WERI-Rb-1 (cell line): Measurements from ENCODE around the gene G3BP1.

Experiments used
- DNase-seq: peaks from one replicate; pipeline ENCODE4 v3.0.0-alpha.2; 2020
- H3K27ac ChIP-seq: fragments of 250-450 bp; sonication (Bioruptor Pico); 2 replicates; pipeline ENCODE4 v1.5.1; 2020; ENCODE audit warnings: mild to moderate bottlenecking, moderate library complexity
- H3K27me3 ChIP-seq: fragments of 250-450 bp; sonication (Bioruptor Pico); 2 replicates; pipeline ENCODE4 v1.5.1; 2021; ENCODE audit warnings: mild to moderate bottlenecking, low read depth, moderate library complexity; ENCODE audit not compliant: insufficient read depth, severe bottlenecking
- H3K36me3 ChIP-seq: fragments of 250-450 bp; sonication (Bioruptor Pico); 2 replicates; pipeline ENCODE4 v1.5.1; 2020; ENCODE audit warnings: mild to moderate bottlenecking, moderate library complexity
- H3K4me3 ChIP-seq: 2 replicates; pipeline ENCODE4 v1.5.1; 2011; ENCODE audit warnings: low read depth, mild to moderate bottlenecking, control low read depth, low read length
- H3K9me3 ChIP-seq: fragments of 250-450 bp; sonication (Bioruptor Pico); 2 replicates; pipeline ENCODE4 v1.5.1; 2021; ENCODE audit warnings: mild to moderate bottlenecking, moderate library complexity; ENCODE audit not compliant: severe bottlenecking
- TF ChIP-seq, protein P1 (sequence below): IDR thresholded peaks from 2 replicates; pipeline ENCODE4 v1.5.1; 2011; ENCODE audit warnings: low read depth, mild to moderate bottlenecking, control low read depth, inconsistent platforms, low read length

The G3BP1 gene

DNA sequence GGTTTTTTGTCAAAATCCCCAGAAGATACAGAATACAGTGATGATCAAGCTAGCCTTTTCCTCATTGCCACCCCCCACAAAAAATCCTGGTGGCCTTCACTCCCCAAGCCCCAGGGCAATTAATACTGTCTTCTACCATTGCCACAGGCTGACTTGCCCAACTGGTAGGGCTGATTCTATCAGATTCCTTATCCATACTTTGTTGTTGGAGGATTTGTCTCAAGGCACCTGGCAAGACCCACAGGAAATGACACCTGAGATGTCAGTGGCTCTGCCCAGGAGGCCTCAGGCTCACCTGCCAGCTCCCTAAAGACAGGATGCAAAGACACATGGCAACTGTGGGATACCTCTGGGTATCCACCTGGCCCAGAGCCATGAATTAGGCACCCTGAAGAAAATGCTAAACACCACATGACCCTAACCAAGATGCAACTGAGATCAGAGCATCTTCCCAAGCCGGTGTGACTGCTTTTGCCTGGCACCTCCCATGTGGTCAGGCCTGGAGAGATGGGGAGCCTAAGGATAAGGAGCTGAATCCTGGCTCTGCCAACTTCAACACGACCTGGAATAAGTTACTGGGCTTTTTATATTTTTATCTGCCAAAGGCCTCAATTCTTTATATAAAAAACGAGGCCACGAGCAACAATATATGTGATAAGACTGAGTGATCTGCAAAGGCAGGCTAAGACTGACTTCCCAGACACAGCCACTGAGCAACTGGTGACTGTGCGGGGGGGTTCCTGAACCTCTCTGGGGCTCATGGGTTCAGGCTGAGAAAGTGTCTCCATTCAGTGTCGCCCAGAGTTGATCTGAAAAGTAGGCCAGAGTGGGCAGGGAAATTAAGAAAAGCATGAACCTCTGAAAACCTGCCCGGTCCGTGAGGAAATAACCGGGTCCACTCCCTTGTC is 14.3 kb upstream of the G3BP1 start:
- peak; percentile 14 for DNase-seq
- TF ChIP-seq, protein P1, sequence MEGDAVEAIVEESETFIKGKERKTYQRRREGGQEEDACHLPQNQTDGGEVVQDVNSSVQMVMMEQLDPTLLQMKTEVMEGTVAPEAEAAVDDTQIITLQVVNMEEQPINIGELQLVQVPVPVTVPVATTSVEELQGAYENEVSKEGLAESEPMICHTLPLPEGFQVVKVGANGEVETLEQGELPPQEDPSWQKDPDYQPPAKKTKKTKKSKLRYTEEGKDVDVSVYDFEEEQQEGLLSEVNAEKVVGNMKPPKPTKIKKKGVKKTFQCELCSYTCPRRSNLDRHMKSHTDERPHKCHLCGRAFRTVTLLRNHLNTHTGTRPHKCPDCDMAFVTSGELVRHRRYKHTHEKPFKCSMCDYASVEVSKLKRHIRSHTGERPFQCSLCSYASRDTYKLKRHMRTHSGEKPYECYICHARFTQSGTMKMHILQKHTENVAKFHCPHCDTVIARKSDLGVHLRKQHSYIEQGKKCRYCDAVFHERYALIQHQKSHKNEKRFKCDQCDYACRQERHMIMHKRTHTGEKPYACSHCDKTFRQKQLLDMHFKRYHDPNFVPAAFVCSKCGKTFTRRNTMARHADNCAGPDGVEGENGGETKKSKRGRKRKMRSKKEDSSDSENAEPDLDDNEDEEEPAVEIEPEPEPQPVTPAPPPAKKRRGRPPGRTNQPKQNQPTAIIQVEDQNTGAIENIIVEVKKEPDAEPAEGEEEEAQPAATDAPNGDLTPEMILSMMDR: no peak
- Histone ChIP-seq H3K9me3 (no peaks in the 10 kb centered on the region), H3K27me3 (no peaks in the 10 kb centered on the region), H3K36me3 (peaks cover 5% of the 10 kb centered on the region), H3K27ac (no peak overlapping the region), H3K4me3 (peak overlapping the region; percentile 64)

DNA sequence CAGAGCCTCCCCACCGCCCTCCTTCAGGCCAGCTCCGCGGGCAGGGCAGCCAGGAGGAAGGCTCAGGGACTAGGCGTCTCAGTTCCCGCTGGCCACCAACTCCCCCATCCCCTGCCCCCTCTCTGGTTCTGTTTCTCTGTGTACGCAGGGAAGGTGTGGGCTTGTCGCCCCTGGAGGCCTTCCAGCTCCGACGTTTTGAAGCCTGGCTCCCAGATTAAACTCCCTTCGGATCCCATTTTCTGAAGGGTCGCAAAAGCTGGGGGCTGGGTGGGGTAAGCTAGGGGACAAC is 13.7 kb upstream of the G3BP1 start:
- H3K9me3 ChIP-seq: no peaks in the 10 kb centered on the region
- H3K27me3 ChIP-seq: no peaks in the 10 kb centered on the region
- H3K36me3 ChIP-seq: peaks cover 2% of the 10 kb centered on the region
- TF ChIP-seq, protein P1: no peak
- H3K4me3 ChIP-seq: peak overlapping the region; percentile 64
- DNase-seq: no peak
- peak overlapping the region; percentile 76 for H3K27ac ChIP-seq

DNA sequence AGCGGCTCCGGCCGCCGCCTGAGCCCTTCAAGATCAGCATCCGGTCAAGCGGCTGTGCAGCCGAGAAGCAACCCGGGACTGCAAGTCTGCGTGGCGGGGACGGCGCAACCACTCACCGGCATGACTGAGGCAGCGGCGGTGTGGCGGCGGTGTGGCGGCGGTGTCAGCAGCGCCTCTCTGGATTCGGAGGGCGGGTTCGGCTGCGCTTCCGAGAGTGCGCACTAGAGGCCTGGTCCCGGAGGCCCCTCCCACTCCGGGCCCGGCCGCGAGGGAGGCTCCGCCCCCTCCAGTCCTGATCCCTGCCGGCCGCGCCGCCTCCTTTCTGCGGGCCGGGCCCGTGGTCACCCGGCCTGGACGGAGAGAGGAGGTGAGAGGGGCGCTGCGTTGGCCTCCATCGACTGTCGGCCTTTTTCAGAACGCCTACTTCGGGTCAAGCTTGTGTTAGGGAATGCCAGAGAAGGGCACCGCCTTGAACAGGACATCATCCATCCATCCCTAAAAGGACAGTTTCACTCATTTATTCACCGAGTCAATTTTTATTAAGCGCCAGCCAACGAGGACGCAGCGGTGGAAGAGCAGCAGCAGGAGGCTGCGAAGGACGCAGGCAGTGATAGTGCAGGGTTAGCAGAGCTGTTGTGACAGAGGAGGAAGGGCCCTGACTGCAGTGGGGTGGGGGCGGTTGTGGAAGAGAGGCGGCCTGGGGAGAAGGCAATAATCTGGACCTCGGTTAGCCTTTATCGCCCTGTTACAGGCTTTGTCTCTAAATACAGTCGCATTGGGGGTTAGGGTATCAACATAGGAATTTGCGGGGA is 13.1 kb upstream of the G3BP1 start, which contains the start of gene ATOX1:
Gene ATOX1, minus strand, starts transcription at position 202 of the 812 bp plus-strand sequence. Its CDS starts 80 bp downstream, at position 122.
- TF ChIP-seq, protein P1: no peak
- Histone ChIP-seq H3K27ac (peak within 1 kb of the TSS; percentile 76), H3K36me3 (no peaks in the 10 kb centered on the region), H3K27me3 (no peaks in the 10 kb centered on the region), H3K4me3 (peak within 1 kb of the TSS; percentile 64), H3K9me3 (no peaks in the 10 kb centered on the region)
- DNase-seq: peak; percentile 91

DNA sequence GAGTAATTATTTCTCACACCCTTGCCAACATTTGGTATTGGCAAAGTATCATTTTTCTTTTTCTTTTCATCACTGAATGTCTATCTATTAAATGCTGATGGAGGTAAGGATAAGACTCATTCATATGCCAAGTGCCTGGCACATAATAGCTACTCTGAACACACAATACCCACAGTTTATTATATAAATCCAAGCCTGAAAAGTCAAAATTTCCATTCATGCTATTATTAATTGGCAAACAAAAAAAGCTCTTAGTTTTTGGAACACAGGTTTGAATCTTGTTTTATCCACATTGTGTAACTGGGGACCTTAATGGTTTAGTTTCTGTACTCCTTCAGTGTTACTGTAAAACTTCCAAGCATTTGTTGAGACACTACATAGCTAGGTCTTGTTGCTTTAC is 7.0 kb upstream of the G3BP1 start:
- Histone ChIP-seq H3K36me3 (no peaks in the 10 kb centered on the region), H3K27me3 (no peaks in the 10 kb centered on the region), H3K9me3 (no peaks in the 10 kb centered on the region), H3K4me3 (no peak overlapping the region), H3K27ac (no peak overlapping the region)
- TF ChIP-seq, protein P1: no peak
- DNase-seq: no peak

DNA sequence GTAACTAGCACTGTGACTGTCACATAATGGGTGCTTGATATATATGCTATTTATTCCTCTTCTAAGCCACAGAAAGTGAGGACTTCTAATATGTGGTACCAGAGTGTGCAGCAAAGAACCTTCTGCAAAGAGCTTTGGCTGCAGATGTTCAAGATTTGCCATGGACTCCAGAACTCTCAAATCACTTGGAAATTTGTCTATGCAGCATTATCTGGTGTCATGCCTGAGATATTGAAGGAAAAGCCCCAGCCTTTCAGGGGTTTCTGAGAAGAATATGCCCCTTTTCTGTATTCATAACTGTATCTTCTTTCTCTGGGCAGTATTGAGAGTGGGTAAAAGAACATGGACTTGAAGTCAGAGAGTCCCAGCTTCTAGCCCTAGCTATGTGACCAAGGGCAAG is 4.8 kb upstream of the G3BP1 start:
- no peak overlapping the region for H3K4me3 ChIP-seq
- H3K27ac ChIP-seq: no peak overlapping the region
- H3K27me3 ChIP-seq: no peaks in the 10 kb centered on the region
- H3K9me3 ChIP-seq: no peaks in the 10 kb centered on the region
- DNase-seq: no peak
- H3K36me3 ChIP-seq: no peaks in the 10 kb centered on the region
- TF ChIP-seq, protein P1: no peak
